OCI-LY7 (cell line): Measurements from ENCODE around the gene ARHGEF3. TPM values are rescaled to one million over a fixed set of nuclear protein-coding genes. Genes with fewer than 3 reads are reported as not detected.

Experiments
- BruUV-seq: library from RNA; stranded (reverse); fragments of 400-500 nt; replicated peaks from 2 replicates; lab custom pipeline; 2021; lab: Mats Ljungman, UMichigan
- CTCF ChIA-PET: fragments of 300-600 bp; sonication (Branson Sonifier 250); formaldehyde crosslinking; loops from one replicate; lab custom pipeline; 2022; ENCODE audit warnings: antibody characterized with exemption; ENCODE audit not compliant: unreplicated experiment; lab: Charles Lee
- POLR2A ChIA-PET: fragments of 300-600 bp; sonication (Branson Sonifier 250); formaldehyde crosslinking; loops from one replicate; lab custom pipeline; 2022; ENCODE audit warnings: antibody characterized with exemption; lab: Charles Lee
- DNase-seq: peaks from one replicate; pipeline ENCODE4 v3.0.0-alpha.2; 2015; ENCODE audit warnings: low spot score
- H2AFZ ChIP-seq: fragments of 200-600 bp; sonication (generic), shearing (Covaris generic); 2 replicates; pipeline ENCODE4 v1.6.1; 2014; ENCODE audit warnings: mild to moderate bottlenecking, antibody characterized with exemption, low read length, moderate library complexity
- H3K27ac ChIP-seq: fragments of 200-600 bp; sonication (generic); 2 replicates; pipeline ENCODE4 v1.5.1; 2014; ENCODE audit warnings: mixed run types, low read depth, mild to moderate bottlenecking, moderate library complexity, low read length, inconsistent platforms; ENCODE audit not compliant: poor library complexity, severe bottlenecking
- H3K36me3 ChIP-seq: fragments of 200-600 bp; sonication (generic); 2 replicates; pipeline ENCODE4 v1.6.1; 2014; ENCODE audit warnings: mild to moderate bottlenecking, antibody characterized with exemption, low read length, moderate library complexity, mixed read lengths; ENCODE audit not compliant: insufficient read depth
- H3K4me1 ChIP-seq: fragments of 200-600 bp; sonication (generic); 2 replicates; pipeline ENCODE4 v1.5.1; 2014; ENCODE audit warnings: mild to moderate bottlenecking, low read length; ENCODE audit not compliant: insufficient read depth, poor library complexity, severe bottlenecking
- H3K4me2 ChIP-seq: fragments of 200-600 bp; sonication (generic); 2 replicates; pipeline ENCODE4 v1.6.1; 2014; ENCODE audit warnings: mild to moderate bottlenecking, low read length
- H3K4me3 ChIP-seq: fragments of 200-600 bp; sonication (generic); 2 replicates; pipeline ENCODE4 v1.5.1; 2014; ENCODE audit warnings: mild to moderate bottlenecking, low read depth, low read length; ENCODE audit not compliant: poor library complexity, severe bottlenecking
- H3K79me2 ChIP-seq: fragments of 200-600 bp; sonication (generic); 2 replicates; pipeline ENCODE4 v1.6.1; 2016; ENCODE audit warnings: low read depth, mild to moderate bottlenecking, low read length, moderate library complexity, mixed read lengths; ENCODE audit not compliant: insufficient read depth
- H3K9me2 ChIP-seq: fragments of 200-600 bp; sonication (generic); 2 replicates; pipeline ENCODE4 v1.6.1; 2016; ENCODE audit warnings: mild to moderate bottlenecking, low read length, mixed read lengths; ENCODE audit not compliant: insufficient read depth
- H3K9me3 ChIP-seq: fragments of 200-600 bp; sonication (generic); 2 replicates; pipeline ENCODE4 v1.6.1; 2014; ENCODE audit warnings: mild to moderate bottlenecking, mixed run types, low read length, mixed read lengths
- H4K20me1 ChIP-seq: fragments of 200-600 bp; sonication (generic); 2 replicates; pipeline ENCODE4 v1.6.1; 2014; ENCODE audit warnings: mild to moderate bottlenecking, antibody characterized with exemption, low read length, moderate library complexity, mixed read lengths; ENCODE audit not compliant: insufficient read depth
- EZH2phosphoT487 ChIP-seq: fragments of 200-600 bp; sonication (generic); IDR thresholded peaks from 2 replicates; pipeline ENCODE4 v1.6.1; 2018; ENCODE audit warnings: low read depth, borderline replicate concordance, mild to moderate bottlenecking, mixed run types, antibody characterized with exemption, low read length, moderate library complexity, mixed read lengths
- intact Hi-C: fragments of 100-400 bp; cut with micrococcal nuclease; formaldehyde crosslinking; loops from one replicate; pipeline ENCODE4 v1.10.0; 2022; ENCODE audit not compliant: unreplicated experiment
- total RNA-seq, 2 experiments: library from RNA; depleted of rRNA in 1 of 2; stranded (reverse); fragments of >200 nt in 1 of 2; shearing (Covaris generic) in 1 of 2; gene quantifications; 2 replicates each; pipeline ENCODE4 v1.2.3, GENCODE V29; 2014 to 2022
- TF ChIP-seq, protein P1 (sequence below): fragments of 200-600 bp; sonication (generic); conservative IDR thresholded peaks from 2 replicates; pipeline ENCODE4 v1.5.1; 2014; ENCODE audit warnings: mild to moderate bottlenecking, antibody characterized with exemption, low read length, moderate library complexity, mixed read lengths

The ARHGEF3 gene
- total RNA-seq, 2 experiments from 2014 or later: 14.1 to 26.9 TPM

DNA sequence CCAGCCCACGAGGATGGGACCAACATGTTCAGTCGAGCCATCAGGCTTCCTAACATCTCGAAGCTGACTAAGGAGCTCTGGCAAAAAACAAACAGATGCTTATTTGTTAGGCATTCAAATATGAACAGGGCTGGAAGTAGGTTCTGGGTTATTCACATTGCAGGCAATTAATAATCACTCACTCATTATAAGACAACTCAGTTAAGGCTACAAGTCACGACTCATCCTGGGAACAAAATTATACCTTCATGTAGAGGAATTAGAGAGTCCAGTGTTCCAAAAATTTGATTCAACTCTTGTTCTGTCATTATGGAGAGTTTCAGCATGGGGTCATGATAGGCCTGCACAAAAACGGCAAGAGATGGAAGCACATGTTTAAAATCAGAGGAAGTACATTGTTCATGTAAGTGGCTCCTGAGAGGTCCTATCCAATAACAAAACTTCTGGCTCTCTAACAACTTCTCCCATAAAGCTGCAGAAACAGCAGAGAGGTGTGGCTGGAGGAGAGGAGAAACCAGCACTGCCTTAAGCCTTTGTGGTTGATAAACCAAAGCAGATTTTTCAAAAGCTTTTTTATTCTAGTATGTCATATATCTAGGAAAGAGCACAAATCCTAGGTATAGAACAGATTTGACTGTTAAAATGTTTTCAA is 50.6 kb downstream of the ARHGEF3 start:
- CTCF ChIA-PET: interaction anchor here (1.0 to 1.5 kb wide), 2 partner anchors 8 to 51 kb away, joined by 3 read pairs; partner anchors contain the start of gene ARHGEF3
- no peak overlapping the region for H3K4me3 ChIP-seq
- H4K20me1 ChIP-seq: no peaks in the 10 kb centered on the region
- no peaks in the 10 kb centered on the region for H3K9me3 ChIP-seq
- no peak overlapping the region for H2AFZ ChIP-seq
- peaks cover 52% of the 10 kb centered on the region for H3K36me3 ChIP-seq
- DNase-seq: no peak
- H3K4me1 ChIP-seq: peaks cover 30% of the 10 kb centered on the region
- BruUV-seq: no TSS peak
- H3K27ac ChIP-seq: no peak overlapping the region
- no peak overlapping the region for H3K4me2 ChIP-seq
- no peaks in the 10 kb centered on the region for H3K79me2 ChIP-seq
- TF ChIP-seq, protein P1, sequence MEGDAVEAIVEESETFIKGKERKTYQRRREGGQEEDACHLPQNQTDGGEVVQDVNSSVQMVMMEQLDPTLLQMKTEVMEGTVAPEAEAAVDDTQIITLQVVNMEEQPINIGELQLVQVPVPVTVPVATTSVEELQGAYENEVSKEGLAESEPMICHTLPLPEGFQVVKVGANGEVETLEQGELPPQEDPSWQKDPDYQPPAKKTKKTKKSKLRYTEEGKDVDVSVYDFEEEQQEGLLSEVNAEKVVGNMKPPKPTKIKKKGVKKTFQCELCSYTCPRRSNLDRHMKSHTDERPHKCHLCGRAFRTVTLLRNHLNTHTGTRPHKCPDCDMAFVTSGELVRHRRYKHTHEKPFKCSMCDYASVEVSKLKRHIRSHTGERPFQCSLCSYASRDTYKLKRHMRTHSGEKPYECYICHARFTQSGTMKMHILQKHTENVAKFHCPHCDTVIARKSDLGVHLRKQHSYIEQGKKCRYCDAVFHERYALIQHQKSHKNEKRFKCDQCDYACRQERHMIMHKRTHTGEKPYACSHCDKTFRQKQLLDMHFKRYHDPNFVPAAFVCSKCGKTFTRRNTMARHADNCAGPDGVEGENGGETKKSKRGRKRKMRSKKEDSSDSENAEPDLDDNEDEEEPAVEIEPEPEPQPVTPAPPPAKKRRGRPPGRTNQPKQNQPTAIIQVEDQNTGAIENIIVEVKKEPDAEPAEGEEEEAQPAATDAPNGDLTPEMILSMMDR: no peak
- TF ChIP-seq EZH2phosphoT487: no peak
- POLR2A ChIA-PET: interaction anchor here (2.8 kb wide), 1 partner anchor 31 kb away, joined by 10 read pairs; no protein-coding TSS in a partner anchor
- no peaks in the 10 kb centered on the region for H3K9me2 ChIP-seq
- intact Hi-C loops: no loop called here

DNA sequence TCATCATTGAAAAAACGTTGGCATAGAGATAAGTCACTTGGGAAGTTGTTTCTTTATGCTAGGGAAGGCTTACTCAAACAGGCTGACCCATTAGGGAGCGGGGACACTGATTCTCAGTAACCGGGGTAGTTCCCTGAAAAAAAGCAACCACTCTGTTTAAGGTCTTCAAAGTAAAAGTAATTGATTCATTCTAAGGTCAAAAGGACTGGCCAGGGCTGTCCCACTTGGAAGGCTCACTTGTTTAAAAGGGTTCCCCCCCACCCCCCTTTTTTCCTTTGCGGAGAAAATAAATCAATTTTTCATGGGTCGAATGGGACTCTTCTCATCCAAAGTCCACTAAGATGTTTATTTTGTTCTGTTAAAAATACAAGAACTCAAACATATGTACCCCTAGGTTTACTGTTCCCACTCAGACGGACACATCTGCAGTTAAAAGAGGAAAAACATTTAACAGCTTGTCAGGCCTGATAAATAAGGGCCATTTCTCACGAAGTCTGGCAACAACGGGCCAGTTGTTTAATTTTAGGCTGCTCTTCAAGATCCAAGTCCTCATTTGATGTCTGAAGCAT is 53.0 kb downstream of the ARHGEF3 start:
- Histone ChIP-seq H3K36me3 (peaks cover 67% of the 10 kb centered on the region), H3K79me2 (no peaks in the 10 kb centered on the region), H3K27ac (no peak overlapping the region), H3K4me2 (no peak overlapping the region), H3K9me2 (no peaks in the 10 kb centered on the region), H3K9me3 (no peaks in the 10 kb centered on the region), H3K4me1 (peaks cover 5% of the 10 kb centered on the region), H3K4me3 (no peak overlapping the region), H4K20me1 (no peaks in the 10 kb centered on the region), H2AFZ (no peak overlapping the region)
- no peak for DNase-seq
- no TSS peak for BruUV-seq
- TF ChIP-seq EZH2phosphoT487: no peak
- TF ChIP-seq, protein P1: no peak
- CTCF ChIA-PET: no interaction called here
- intact Hi-C loops: no loop called here
- POLR2A ChIA-PET: interaction anchor here (0.6 to 1.0 kb wide), 5 partner anchors 12 to 240 kb away, joined by 3 to 4 read pairs (median 4); no protein-coding TSS in a partner anchor

DNA sequence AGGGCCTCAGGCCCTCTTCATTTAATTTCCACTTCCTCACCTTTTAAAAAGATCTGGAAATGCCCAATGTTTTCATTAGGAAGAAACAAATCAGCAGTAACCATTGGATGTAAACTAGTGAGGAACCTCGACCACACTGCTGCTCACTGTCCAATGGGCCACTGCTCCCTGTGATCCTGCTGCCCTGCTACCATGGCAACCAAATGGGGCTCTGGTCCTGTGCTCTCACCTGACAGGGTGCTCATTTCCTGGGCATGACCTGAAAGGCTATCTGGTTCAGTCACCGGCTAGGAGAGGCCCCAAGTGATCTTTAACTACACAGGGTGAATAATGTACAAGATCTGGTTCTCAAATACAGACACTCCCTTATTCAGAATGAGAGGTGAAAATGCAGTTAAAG is 54.6 kb downstream of the ARHGEF3 start:
- Histone ChIP-seq H3K9me2 (no peaks in the 10 kb centered on the region), H3K4me3 (no peak overlapping the region), H3K36me3 (peaks cover 67% of the 10 kb centered on the region), H3K27ac (no peak overlapping the region), H3K4me1 (no peaks in the 10 kb centered on the region), H3K79me2 (no peaks in the 10 kb centered on the region), H2AFZ (no peak overlapping the region), H3K4me2 (no peak overlapping the region), H4K20me1 (no peaks in the 10 kb centered on the region), H3K9me3 (no peaks in the 10 kb centered on the region)
- ChIA-PET POLR2A (interaction anchor here (0.7 to 1.0 kb wide), 2 partner anchors 9 to 336 kb away, joined by 3 read pairs; no protein-coding TSS in a partner anchor), CTCF (no interaction called here)
- intact Hi-C loops: no loop called here
- no TSS peak for BruUV-seq
- TF ChIP-seq, protein P1: no peak
- TF ChIP-seq EZH2phosphoT487: no peak
- DNase-seq: no peak
